HT1080 (cell line): ENCODE measurements around the gene CDC23. TPM values are rescaled to one million over a fixed set of nuclear protein-coding genes. Genes with fewer than 3 reads are reported as not detected.
"Not testable (repeated sequence)": the region's sequence is repeated elsewhere in the genome, so short reads cannot be mapped to it uniquely, and the experiment has no call there.

Experiments used
- DNase-seq: peaks from one replicate; pipeline ENCODE4 v3.0.0-alpha.2; 2015; ENCODE audit warnings: low read depth
- total RNA-seq: library from RNA; depleted of rRNA; stranded (reverse); fragments of >200 nt; shearing (Covaris generic); gene quantifications from 2 replicates; pipeline ENCODE4 v1.2.3, GENCODE V29; 2014; rRNA removed

Gene CDC23
- total RNA-seq, 1 experiment from 2014 or later = 55.0 TPM

DNA sequence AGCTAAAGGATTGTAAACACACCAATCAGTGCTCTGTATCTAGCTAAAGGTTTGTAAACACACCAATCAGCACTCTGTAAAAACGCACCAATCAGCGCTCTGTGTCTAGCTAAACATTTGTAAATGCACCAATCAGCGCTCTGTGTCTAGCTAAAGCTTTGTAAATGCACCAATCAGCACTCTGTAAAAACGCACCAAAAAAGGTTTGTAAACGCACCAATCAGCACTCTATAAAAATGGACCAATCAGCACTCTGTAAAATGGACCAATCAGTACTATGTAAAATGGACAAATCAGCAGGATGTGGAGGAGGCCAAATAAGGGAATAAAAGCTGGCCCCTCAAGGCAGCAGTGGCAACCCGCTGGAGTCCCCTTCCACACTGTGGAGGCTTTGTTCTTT, 69.5 kb downstream of the CDC23 start:
- not testable (repeated sequence) for DNase-seq

DNA sequence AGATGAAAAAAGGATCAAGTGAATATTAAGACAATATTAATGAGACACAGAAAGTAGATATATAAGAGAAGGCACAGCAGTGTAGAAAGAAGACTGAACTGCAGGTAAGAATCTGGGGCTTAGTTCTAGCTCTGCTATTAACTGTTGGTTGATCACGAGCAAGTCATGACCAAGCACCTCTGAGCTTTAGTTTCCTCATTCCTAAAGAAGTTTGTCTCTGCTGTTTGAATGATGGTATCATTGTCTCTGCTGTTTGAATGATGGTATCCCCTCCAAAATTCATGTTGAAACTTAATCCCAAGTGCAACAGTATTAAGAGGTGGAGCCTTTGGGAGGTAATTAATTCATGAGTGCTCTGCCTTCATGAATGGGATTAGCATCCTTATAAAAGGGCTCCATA, 71.4 kb downstream of the CDC23 start:
- DNase-seq = no peak

DNA sequence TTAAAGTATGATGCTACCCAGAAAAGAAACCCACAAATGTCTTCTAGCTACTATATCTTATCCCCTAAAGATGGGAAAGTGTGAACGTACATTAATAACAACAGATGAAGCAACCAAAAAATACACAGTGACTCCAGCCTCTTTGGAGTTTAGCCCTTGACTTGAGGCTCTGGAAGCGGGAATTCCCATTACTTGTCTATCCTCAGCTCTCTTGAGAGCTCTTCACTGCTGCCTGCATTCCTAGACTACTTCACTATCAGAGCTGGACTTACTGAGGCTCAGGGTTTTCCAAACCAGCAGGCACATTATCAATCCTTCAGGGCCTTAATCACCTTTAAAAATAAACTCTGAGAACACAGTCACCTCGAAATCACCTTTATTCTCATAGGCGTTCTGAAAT, 72.9 kb downstream of the CDC23 start:
- no peak for DNase-seq

DNA sequence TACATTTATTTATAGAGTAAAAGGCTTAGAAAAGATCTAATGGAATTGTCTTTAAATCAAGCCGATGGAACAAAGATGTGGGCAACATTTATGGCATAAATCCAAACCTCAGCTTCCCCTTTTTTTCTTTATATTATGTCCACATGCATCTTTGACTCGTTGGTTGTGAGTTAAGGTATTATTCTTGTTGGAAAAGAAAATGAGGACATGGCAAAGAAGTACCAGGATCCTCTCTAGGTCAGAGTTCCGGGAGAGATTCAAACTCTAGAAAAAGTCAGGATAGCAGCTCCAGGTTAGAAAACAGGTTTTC, 73.4 kb downstream of the CDC23 start:
- no peak for DNase-seq

DNA sequence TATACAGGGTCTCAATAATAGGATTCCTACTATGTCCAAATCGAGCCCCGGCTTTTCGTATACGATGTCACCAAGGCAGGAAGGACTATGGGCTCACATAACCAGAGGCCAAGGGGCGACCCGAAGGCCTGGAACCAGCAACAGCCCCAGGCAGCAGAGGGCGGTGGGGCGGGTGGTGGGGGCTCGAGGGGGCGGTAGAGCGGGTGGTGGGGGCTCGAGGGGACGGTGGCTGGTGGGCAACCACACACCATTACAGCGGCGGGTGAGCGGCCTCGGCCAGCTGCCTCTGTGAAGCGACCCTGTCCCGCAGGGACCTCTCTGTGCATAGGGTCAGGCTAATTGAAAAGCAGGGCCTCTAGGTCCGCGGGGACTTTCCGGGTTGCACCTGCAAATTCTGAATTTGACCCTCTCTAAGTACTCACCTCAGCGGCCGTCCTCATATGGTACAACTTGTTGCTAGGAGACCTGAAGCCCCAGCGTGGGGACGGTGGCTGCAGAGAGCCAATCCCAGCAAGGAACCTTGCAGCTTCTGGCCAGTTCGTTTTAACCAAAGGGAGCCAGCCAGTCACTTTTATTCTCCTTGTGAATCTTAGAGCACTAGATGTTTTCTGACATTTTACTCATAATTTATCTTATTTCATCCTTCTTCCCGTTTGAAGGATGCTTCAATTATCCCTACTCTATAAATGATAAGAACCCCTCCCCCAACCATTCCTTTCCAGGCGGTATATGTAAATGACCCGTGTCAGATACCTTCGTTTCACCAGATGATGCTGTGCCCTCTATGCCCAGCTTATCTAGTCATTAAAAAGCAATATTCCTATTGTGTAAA, 74.0 kb downstream of the CDC23 start, which contains the start of gene NME5:
NME5 (minus strand) TSS at position 480 of the 832 bp plus-strand sequence. CDS start 648 bp downstream, outside the sequence.
- peak; percentile 39 for DNase-seq

Other genes with a start within 250 kb of the CDC23 start
- gene FAM13B, start 180.2 kb downstream of the CDC23 start, total RNA-seq = 6.1 and 10.4 TPM in 2 replicates
- gene WNT8A, start 129.3 kb downstream of the CDC23 start, total RNA-seq = not detected in 2 replicates
- gene NME5, start 73.9 kb downstream of the CDC23 start, total RNA-seq = not detected in 2 replicates
- gene BRD8, start 34.7 kb downstream of the CDC23 start, total RNA-seq = 48.9 and 59.1 TPM in 2 replicates
- gene KIF20A, start 34.2 kb downstream of the CDC23 start, total RNA-seq = 99.6 and 107 TPM in 2 replicates
- gene GFRA3, start 61.3 kb upstream of the CDC23 start, total RNA-seq = not detected in 2 replicates
- 14.0 and 15.5 TPM in 2 replicates for gene CDC25C, start 118.5 kb upstream of the CDC23 start, total RNA-seq
- gene FAM53C, start 124.9 kb upstream of the CDC23 start, total RNA-seq = 52.9 and 58.0 TPM in 2 replicates
- 37.4 and 39.7 TPM in 2 replicates for gene KDM3B, start 139.4 kb upstream of the CDC23 start, total RNA-seq
- 1.6 and 2.6 TPM in 2 replicates for gene REEP2, start 225.7 kb upstream of the CDC23 start, total RNA-seq